Brain pericyte (primary cell): ENCODE measurements around the gene GPR101.
"Not testable (repeated sequence)": the region's sequence is repeated elsewhere in the genome, so short reads cannot be mapped to it uniquely, and the experiment has no call there.

Source experiments
- DNase-seq: peaks from one replicate; pipeline ENCODE4 v3.0.0-alpha.2; 2012; ENCODE audit warnings: low read depth, low spot score

GPR101 gene

GRCh38 chrX:137028699-137029098, 5.1 kb downstream of the GPR101 start:
- no peak for DNase-seq

GRCh38 chrX:137025930-137026329, 7.9 kb downstream of the GPR101 start:
- no peak for DNase-seq

- DNase-seq, result not testable (repeated sequence)
These were observed 33.6 kb downstream of the GPR101 start for GRCh38 chrX:137000236-137000635.

GRCh38 chrX:136999024-136999423, 34.8 kb downstream of the GPR101 start:
- no peak for DNase-seq
